Liver (tissue), 9 donors: ENCODE data around the gene CNKSR3. TPM values are rescaled to one million over a fixed set of nuclear protein-coding genes. Genes with fewer than 3 reads are reported as not detected.

ENCODE experiments used
- DNase-seq: peaks from one replicate; pipeline ENCODE4 v3.0.0-alpha.2; 2017; ENCODE audit warnings: low spot score
- H3K27ac ChIP-seq, 2 donors: one replicate each; pipeline ENCODE4 v1.7.0; 2013; ENCODE audit warnings: inconsistent platforms in 2 of 2, low read length in 2 of 2, control low read depth in 1 of 2, low read depth in 1 of 2, mild to moderate bottlenecking in 1 of 2
- H3K27me3 ChIP-seq, 4 donors: one replicate each; pipeline versions ENCODE4 v1.6.1 to v1.7.0; 2013; ENCODE audit warnings: low read length in 3 of 4, inconsistent platforms in 1 of 4, mild to moderate bottlenecking in 1 of 4, moderate library complexity in 1 of 4; ENCODE audit not compliant: control insufficient read depth in 4 of 4, insufficient read depth in 4 of 4
- H3K36me3 ChIP-seq, 4 donors: one replicate each; pipeline versions ENCODE4 v1.6.1 to v1.7.0; 2013; ENCODE audit warnings: low read length in 3 of 4, mild to moderate bottlenecking in 3 of 4, low read depth in 1 of 4, moderate library complexity in 1 of 4; ENCODE audit not compliant: control insufficient read depth in 4 of 4, insufficient read depth in 3 of 4
- H3K4me1 ChIP-seq, 4 donors: one replicate each; pipeline versions ENCODE4 v1.6.1 to v1.7.0; 2013; ENCODE audit warnings: low read length in 3 of 4, mild to moderate bottlenecking in 3 of 4, moderate library complexity in 1 of 4; ENCODE audit not compliant: control insufficient read depth in 4 of 4, insufficient read depth in 4 of 4
- H3K4me3 ChIP-seq, 3 donors: one replicate each; pipeline versions ENCODE4 v1.6.1 to v1.7.0; 2013; ENCODE audit warnings: low read length in 3 of 3, control low read depth in 1 of 3, low read depth in 1 of 3, mild to moderate bottlenecking in 1 of 3
- H3K9ac ChIP-seq, 2 donors: one replicate each; pipeline ENCODE4 v1.7.0; 2013; ENCODE audit warnings: low read length in 2 of 2, mild to moderate bottlenecking in 2 of 2, moderate library complexity in 2 of 2, control low read depth in 1 of 2, low read depth in 1 of 2
- H3K9me3 ChIP-seq, 4 donors: one replicate each; pipeline versions ENCODE4 v1.6.1 to v1.7.0; 2013; ENCODE audit warnings: low read length in 3 of 4; ENCODE audit not compliant: control insufficient read depth in 4 of 4
- ATF3 ChIP-seq: IDR thresholded peaks from 2 replicates; pipeline ENCODE4 v1.6.1; 2016; ENCODE audit warnings: antibody characterized with exemption
- CTCF ChIP-seq: fragments of 150-350 bp; IDR thresholded peaks from 2 replicates; pipeline ENCODE4 v1.5.1; 2017; ENCODE audit warnings: improper control_type of control experiment, low read depth, low read length; ENCODE audit not compliant: missing input control
- EGR1 ChIP-seq, 2 donors: IDR thresholded peaks; 2 replicates each; pipeline ENCODE4 v1.6.1; 2016 to 2018; ENCODE audit warnings: antibody characterized with exemption in 2 of 2, low read depth in 2 of 2
- FOXA1 ChIP-seq: IDR thresholded peaks from 2 replicates; pipeline ENCODE4 v1.6.1; 2016; ENCODE audit warnings: antibody characterized with exemption
- GABPA ChIP-seq, 2 donors: IDR thresholded peaks in 1 of 2; conservative IDR thresholded peaks in 1 of 2; 2 replicates each; pipeline ENCODE4 v1.6.1; 2016; ENCODE audit warnings: antibody characterized with exemption in 2 of 2, mild to moderate bottlenecking in 1 of 2, moderate library complexity in 1 of 2
- HNF4A ChIP-seq, 2 donors: conservative IDR thresholded peaks; 2 replicates each; pipeline ENCODE4 v1.6.1; 2016; ENCODE audit warnings: antibody characterized with exemption in 2 of 2, mild to moderate bottlenecking in 2 of 2
- HNF4G ChIP-seq: IDR thresholded peaks from 2 replicates; pipeline ENCODE4 v1.6.1; 2016; ENCODE audit warnings: antibody characterized with exemption
- JUND ChIP-seq, 2 donors: IDR thresholded peaks; 2 replicates each; pipeline ENCODE4 v1.6.1; 2016; ENCODE audit warnings: antibody characterized with exemption in 2 of 2
- NR2F2 ChIP-seq: IDR thresholded peaks from 2 replicates; pipeline ENCODE4 v1.6.1; 2016; ENCODE audit warnings: antibody characterized with exemption
- RAD21 ChIP-seq, 2 donors: IDR thresholded peaks; 2 replicates each; pipeline ENCODE4 v1.6.1; 2016; ENCODE audit warnings: antibody characterized with exemption in 2 of 2, mild to moderate bottlenecking in 2 of 2
- REST ChIP-seq: IDR thresholded peaks from 2 replicates; pipeline ENCODE4 v1.6.1; 2016; ENCODE audit warnings: antibody characterized with exemption, mild to moderate bottlenecking
- RXRA ChIP-seq, 2 donors: IDR thresholded peaks; 2 replicates each; pipeline ENCODE4 v1.6.1; 2017 to 2018; ENCODE audit warnings: antibody characterized with exemption in 2 of 2, mild to moderate bottlenecking in 1 of 2
- TAF1 ChIP-seq: conservative IDR thresholded peaks from 2 replicates; pipeline ENCODE4 v1.6.1; 2016; ENCODE audit warnings: antibody characterized with exemption, mild to moderate bottlenecking
- YY1 ChIP-seq: IDR thresholded peaks from 2 replicates; pipeline ENCODE4 v1.6.1; 2016; ENCODE audit warnings: antibody characterized with exemption, mild to moderate bottlenecking
- ZBTB33 ChIP-seq: IDR thresholded peaks from 2 replicates; pipeline ENCODE4 v1.6.1; 2016; ENCODE audit warnings: antibody characterized with exemption
- WGBS: extraction: QIAGEN DNeasy Blood & Tissue Kit; methylation state at CpG from one replicate; pipeline ENCODE4 v1.1.7; 2013; 5-methylcytosine and 5-hydroxymethylcytosine counted together
- polyA plus RNA-seq, 2 donors: library from polyadenylated mRNA; stranded (reverse) in 1 of 2; unstranded in 1 of 2; fragments of 200-250 nt in 1 of 2; fragments of >200 nt in 1 of 2; fragmentation: Nextera tagmentation in 1 of 2; extraction: Ambion mirVana in 1 of 2; gene quantifications; one replicate each; pipeline versions ENCODE4 v1.2.1 to v1.2.3, GENCODE V29; 2013 to 2015
- total RNA-seq, 2 donors: library from RNA; depleted of rRNA; stranded (reverse); fragments of >200 nt; gene quantifications; one replicate each; pipeline ENCODE4 v1.2.3, GENCODE V29; 2014
- donor health status: healthy.
- donor health status: healthy.
- donor health status: healthy.
- donor health status: healthy.
- donor health status: healthy.

Gene CNKSR3
- total and polyA plus RNA-seq, 4 donors = 6.4 to 22.7 (median 15.0) TPM

GRCh38 chr6:154485815-154486214, 24.7 kb downstream of the CNKSR3 start:
- Histone ChIP-seq H3K9ac (no peak overlapping the region), H3K27ac (no peak overlapping the region), H3K9me3 (no peaks in the 10 kb centered on the region), H3K4me3 (no peak overlapping the region), H3K36me3 (no peaks in the 10 kb centered on the region), H3K27me3 (no peaks in the 10 kb centered on the region), H3K4me1 (peaks cover 5 to 30% (median 16%) of the 10 kb centered on the region in 4 donors)
- no peak for DNase-seq
- TF ChIP-seq JUND (IDR thresholded peaks at IDR 0.05) (no peak), HNF4G (no peak), RAD21 (IDR thresholded peaks at IDR 0.05) (no peak), REST (no peak), RXRA (IDR thresholded peaks at IDR 0.05) (no peak), FOXA1 (no peak), TAF1 (no peak), ATF3 (no peak), NR2F2 (no peak), GABPA (IDR thresholded peaks at IDR 0.05 in 1 of 2, conservative IDR thresholded peaks at IDR 0.05 in 1 of 2) (no peak), HNF4A (conservative IDR thresholded peaks at IDR 0.05) (no peak), YY1 (no peak), EGR1 (IDR thresholded peaks at IDR 0.05; ENCODE audit: low read depth in 2 of 2) (no peak), CTCF (no peak), ZBTB33 (no peak)
- 73% methylated on average over 9 of the region's 9 CpGs for WGBS

- Histone ChIP-seq H3K4me3 (no peak overlapping the region), H3K36me3 (no peaks in the 10 kb centered on the region), H3K9me3 (no peaks in the 10 kb centered on the region), H3K27me3 (no peaks in the 10 kb centered on the region), H3K4me1 (peaks cover 5 to 32% (median 18%) of the 10 kb centered on the region in 4 donors), H3K9ac (no peak overlapping the region), H3K27ac (no peak overlapping the region)
- DNase-seq = no peak
- no peak for TF ChIP-seq ATF3
Measured at GRCh38 chr6:154484942-154485341, 25.5 kb downstream of the CNKSR3 start.
